HG02970 (cell line): ENCODE data around the gene C15orf61.

Experiments
- ATAC-seq: cut with Tn5 transposase; IDR thresholded peaks from one replicate; pipeline ENCODE4 v1.9.1; 2021; ENCODE audit warnings: mild to moderate bottlenecking, moderate library complexity, moderate number of reproducible peaks; ENCODE audit not compliant: unreplicated experiment, low FRiP score

The C15orf61 gene

GRCh38 chr15:67579164-67579563 is 58.2 kb downstream of the C15orf61 start:
- ATAC-seq, result no peak
